Urothelium cell line (cell line): Measurements from ENCODE around the gene OR10W1.

ENCODE experiments used
- DNase-seq: peaks from one replicate; pipeline ENCODE4 v3.0.0; 2011; ENCODE audit warnings: low spot score, mixed read lengths
- FAIRE-seq: peaks from 2 replicates; lab custom pipeline; 2011; peaks lifted over from hg19 to GRCh38; lab: Jason Lieb, UNC

OR10W1 gene

GRCh38 chr11:58268142-58268541 lies at the start of gene OR10W1:
Gene OR10W1, minus strand, starts transcription at chr11:58268260. Its CDS starts 402 bp downstream, at chr11:58267858.
- FAIRE-seq (no peak), DNase-seq (no peak)

DNA sequence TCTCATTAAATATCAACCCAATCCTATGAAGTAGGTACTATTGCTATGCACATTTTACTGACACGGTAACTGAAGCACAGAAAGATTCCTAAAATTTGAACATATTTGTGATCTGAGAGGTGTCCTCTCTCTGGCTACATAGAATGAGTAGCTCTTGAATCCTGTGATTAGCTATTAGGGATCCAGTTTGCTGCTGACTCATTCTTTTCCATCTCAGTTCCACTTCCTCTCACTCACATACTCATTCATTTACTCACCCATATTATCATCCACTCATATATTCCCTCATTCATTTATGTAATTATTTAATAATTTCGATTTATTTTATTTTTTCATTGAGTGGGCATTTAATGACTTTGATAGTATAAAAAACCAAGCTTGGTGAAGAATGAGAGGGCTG lies 48.1 kb upstream of the OR10W1 start:
- FAIRE-seq, result no peak
- DNase-seq, result peak; percentile 25

- DNase-seq, result no peak
- FAIRE-seq, result no peak
Observed at GRCh38 chr11:58301576-58301975, 33.5 kb upstream of the OR10W1 start.

GRCh38 chr11:58292017-58292416 lies 24.0 kb upstream of the OR10W1 start:
- FAIRE-seq (no peak), DNase-seq (no peak)

DNA sequence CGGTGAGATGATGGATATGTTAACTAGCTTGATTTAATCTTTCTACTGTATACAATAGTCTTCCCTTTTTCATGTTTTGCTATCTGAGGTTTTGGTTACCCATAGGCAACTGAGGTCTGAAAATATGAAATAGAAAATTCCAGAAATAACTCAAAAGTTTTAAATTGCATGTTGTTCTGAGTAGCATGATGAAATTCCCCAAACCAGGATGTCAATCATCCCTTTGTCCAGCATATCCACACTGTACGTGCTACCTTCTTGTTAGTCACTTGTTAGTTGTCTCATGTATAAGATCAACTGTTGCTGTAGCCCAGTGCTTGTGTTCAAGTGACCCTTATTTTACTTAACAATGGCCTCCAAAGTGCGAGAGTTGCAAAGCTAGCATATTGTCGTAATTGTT lies 21.2 kb upstream of the OR10W1 start:
- no peak for FAIRE-seq
- DNase-seq, result no peak

GRCh38 chr11:58286249-58286648 lies 18.2 kb upstream of the OR10W1 start:
- DNase-seq, result peak; percentile 40
- no peak for FAIRE-seq

- no peak for DNase-seq
- FAIRE-seq, result no peak
Observed at GRCh38 chr11:58285483-58286040, 17.5 kb upstream of the OR10W1 start.

- DNase-seq, result no peak
Observed at GRCh38 chr11:58276151-58276550, 8.1 kb upstream of the OR10W1 start.

DNA sequence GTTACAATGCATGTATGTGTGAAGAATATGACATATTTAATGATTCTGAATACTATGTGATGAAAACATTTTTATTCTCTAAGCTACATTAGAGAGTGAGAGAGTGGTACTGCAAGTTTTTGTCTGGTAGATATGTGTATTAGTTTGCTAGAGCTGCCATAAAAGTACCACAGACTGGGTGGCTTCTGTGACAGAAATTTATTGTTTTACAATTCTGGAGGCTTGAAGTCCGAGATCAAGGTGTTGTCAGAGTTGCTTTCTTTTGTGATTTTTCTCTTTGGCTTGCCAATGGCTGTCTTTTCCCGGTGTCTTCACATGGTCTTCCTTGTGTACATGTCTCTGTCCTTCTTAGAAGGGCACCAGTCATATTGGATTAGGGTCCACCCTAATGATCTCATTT lies 6.9 kb upstream of the OR10W1 start:
- FAIRE-seq (no peak), DNase-seq (no peak)

More at GRCh38 chr11:58276151-58276550, 8.1 kb upstream of the OR10W1 start:
- no peak for FAIRE-seq

DNA sequence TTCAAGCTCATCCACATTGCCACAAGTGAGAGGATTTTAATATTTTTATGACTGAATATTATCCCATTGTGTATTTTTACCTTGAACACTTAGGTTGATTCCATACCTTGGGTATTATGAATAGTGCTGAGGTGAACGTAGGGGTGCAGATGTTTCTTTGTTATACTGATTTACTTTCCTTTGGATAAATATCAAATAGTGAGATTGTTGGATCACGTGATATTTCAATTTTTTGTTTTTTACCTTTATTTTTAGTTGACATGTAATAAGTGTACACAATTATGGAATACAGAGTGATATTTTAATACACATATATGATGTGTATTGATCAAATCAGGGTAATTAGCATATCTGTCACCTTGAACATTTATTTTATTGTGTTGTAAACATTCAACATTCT lies 8.1 kb downstream of the OR10W1 start:
- DNase-seq, result no peak

DNA sequence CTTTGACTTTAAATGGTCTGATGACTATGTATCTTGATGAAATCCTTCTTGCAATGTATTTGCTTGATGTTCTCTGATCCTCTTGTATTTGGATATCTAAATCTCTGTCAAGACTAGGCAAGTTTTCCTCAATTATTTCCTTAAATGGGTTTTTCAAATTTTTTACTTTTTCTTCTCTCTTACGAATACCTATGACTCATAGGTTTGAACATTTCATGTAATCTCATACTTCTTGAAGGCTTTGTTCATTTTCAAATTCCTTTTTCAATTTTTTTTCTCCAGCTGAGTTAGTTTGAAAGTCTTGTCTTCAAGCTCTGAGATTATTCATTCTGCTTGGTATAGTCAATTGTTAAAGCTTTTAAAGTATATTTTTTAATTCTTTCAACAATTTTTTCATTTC lies 13.1 kb downstream of the OR10W1 start:
- no peak for FAIRE-seq
- DNase-seq, result no peak

More for the DNA sequence above, 8.1 kb downstream of the OR10W1 start:
- no peak for FAIRE-seq

- no peak for DNase-seq
- no peak for FAIRE-seq
Observed at GRCh38 chr11:58243954-58244353, 24.1 kb downstream of the OR10W1 start.

DNA sequence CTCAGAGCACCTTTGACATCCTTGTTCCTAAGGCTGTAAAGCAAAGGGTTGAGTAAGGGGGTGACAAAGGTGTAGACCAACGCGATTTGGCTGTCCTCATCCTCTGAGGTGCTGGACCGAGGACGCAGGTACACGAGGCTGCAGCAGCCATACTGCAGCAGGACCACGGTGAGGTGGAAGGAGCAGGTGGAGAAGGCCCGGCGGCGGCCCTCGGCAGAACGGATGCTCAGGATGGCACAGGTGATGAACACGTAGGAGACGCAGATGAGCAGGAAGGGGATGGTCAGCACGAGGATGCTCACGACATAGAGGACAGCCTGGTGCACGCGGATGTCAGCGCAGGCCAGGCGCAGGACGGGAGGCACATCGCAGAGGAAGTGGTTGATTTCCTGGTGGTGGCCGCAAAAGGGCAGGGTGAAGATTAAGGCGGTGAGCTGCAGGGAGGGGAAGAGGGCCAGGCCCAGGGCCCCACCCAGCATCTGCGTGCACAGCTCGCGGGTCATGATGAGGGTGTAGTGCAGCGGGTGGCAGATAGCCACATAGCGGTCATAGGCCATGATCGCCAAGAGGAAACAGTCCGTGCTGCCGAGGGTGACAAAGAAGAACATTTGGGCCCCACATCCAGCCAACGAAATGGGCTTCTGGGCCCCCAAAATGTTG lies 40.0 kb downstream of the OR10W1 start:
- peak; percentile 48 for FAIRE-seq
- no peak for DNase-seq

GRCh38 chr11:58222721-58223120 lies 45.3 kb downstream of the OR10W1 start:
- DNase-seq (no peak), FAIRE-seq (no peak)
